Activated CD4-positive, alpha-beta T cell treated with anti-CD3 and anti-CD28 coated beads for 48 hours (primary cell): ENCODE data around the gene ARHGEF39.
"Not testable (repeated sequence)": the region's sequence is repeated elsewhere in the genome, so short reads cannot be mapped to it uniquely, and the experiment has no call there.

Experiments
- DNase-seq: peaks from one replicate; pipeline ENCODE4 v3.0.0-alpha.2; 2020

ARHGEF39 gene

GRCh38 chr9:35649431-35650340, 15.3 kb downstream of the ARHGEF39 start:
- peak; percentile 58 for DNase-seq

GRCh38 chr9:35646533-35647265, 18.3 kb downstream of the ARHGEF39 start:
- DNase-seq, result peak; percentile 95

GRCh38 chr9:35646153-35646532, 18.9 kb downstream of the ARHGEF39 start:
- no peak for DNase-seq

DNA sequence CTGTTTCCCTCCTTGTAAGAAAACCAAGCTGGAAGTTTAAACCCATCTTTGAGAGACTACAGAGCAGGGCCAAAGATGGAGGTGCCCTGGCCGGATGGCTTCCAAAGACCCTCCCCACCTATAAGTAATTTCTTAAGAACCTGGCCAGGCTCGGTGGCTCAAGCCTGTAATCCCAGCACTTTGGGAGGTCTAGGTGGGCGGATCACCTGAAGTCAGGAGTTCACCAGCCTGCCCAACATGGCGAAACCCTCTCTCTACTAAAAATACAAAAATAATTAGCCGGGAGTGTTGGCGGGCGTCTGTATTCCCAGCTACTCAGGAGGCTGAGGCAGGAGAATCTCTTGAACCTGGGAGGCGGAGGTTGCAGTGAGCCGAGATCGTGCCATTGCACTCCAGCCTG, 19.3 kb downstream of the ARHGEF39 start:
- DNase-seq, result not testable (repeated sequence)

- no peak for DNase-seq
These were observed 21.9 kb downstream of the ARHGEF39 start for GRCh38 chr9:35643046-35643445.

DNA sequence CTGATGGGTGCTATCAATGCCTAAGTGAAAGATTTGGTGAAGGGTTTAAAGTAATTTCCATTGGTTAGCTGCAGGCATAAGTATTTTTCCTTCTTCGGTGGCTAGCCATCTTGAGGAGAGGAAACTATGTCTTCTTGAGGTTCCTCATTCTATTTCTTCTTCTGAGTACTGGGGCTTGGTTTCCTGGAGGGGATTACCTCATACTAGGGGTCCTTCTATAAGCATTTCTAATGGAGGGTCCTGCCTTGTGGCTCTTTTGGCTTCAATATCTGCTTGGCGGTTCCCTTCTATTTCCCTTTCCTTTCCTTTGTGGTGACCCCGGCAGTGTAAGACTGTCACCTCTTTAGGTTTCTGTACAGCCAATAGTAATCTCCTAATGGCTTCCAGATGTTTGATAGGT, 23.5 kb downstream of the ARHGEF39 start:
- DNase-seq, result not testable (repeated sequence)

DNA sequence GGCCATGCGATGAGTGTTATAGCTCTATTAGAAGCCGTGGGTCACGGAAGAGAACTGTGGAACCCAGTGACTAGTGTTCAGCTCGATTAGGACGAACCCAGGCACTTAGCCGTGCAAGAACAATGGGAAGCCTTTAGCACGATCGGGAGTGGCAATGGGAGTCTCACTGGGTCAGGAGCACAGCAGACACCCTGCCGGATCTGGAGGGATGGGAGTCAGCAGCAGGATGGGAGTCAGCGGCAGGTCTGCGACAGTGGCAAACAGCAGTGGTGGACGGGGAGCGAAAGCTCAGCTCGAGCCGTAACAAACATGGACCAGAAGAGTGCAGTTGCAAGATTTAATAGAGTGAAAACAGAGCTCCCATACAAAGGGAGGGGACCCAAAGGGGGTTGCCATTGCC, 24.6 kb downstream of the ARHGEF39 start:
- DNase-seq, result not testable (repeated sequence)

GRCh38 chr9:35639631-35640030, 25.4 kb downstream of the ARHGEF39 start:
- DNase-seq, result no peak

GRCh38 chr9:35639225-35639624, 25.8 kb downstream of the ARHGEF39 start:
- DNase-seq, result not testable (repeated sequence)

- not testable (repeated sequence) for DNase-seq
These were observed 26.2 kb downstream of the ARHGEF39 start for GRCh38 chr9:35638751-35639150.

DNA sequence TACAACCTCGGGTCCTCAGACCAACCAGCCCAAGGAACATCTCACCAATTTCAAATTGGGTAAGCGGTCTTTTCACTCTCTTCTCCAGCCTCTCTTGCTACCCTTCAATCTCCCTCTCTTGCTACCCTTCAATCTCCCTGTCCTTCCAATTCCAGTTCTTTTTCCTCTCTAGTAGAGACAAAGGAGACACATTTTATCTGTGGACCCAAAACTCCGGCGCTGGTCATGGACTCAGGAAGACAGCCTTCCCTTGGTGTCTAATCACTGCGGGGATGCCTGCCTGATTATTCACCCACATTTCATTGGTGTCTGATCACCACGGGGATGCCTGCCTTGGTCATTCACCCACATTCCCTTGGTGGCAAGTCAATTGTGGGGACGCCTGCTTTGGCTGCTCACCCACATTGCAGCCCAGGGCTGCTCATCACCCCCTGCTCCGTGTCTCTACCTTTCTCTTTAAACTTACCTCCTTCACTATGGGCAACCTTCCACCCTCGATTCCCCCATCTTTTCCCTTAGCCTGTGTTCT, 27.5 kb downstream of the ARHGEF39 start:
- not testable (repeated sequence) for DNase-seq

- not testable (repeated sequence) for DNase-seq
These were observed 28.1 kb downstream of the ARHGEF39 start for GRCh38 chr9:35636877-35637246.

- no peak for DNase-seq
These were observed 28.7 kb downstream of the ARHGEF39 start for GRCh38 chr9:35636135-35636876.

GRCh38 chr9:35635730-35636129, 29.3 kb downstream of the ARHGEF39 start:
- DNase-seq, result no peak

- DNase-seq, result no peak
These were observed 35.4 kb downstream of the ARHGEF39 start for GRCh38 chr9:35629597-35629996.

DNA sequence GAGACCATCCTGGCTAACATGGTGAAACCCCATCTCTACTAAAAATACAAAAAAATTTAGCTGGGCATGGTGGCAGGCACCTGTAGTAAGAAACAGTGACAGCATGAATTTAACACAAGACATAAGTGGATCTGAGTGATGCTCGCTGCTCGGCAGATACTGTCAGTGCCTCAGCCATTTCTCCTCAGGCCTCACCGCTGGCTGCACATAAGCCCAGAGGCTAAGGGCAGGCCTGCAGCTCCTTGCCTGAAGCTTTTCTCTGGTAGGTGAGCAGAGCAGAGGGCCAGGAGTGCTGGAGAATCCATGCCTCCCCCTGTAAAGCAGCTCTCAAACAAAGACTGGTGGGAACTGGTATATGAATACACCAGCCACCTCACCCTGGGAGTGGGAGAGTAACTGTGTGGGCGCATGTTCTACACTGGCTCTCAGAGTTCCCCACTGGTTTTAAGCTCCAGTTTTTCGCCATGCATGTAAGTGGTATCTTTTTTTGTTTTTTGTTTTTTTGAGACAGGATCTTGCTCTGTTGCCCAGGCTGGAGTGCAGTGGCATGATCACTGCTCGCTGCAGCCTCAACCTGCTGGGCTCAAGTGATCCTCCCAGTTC, 36.5 kb downstream of the ARHGEF39 start:
- DNase-seq, result no peak

DNA sequence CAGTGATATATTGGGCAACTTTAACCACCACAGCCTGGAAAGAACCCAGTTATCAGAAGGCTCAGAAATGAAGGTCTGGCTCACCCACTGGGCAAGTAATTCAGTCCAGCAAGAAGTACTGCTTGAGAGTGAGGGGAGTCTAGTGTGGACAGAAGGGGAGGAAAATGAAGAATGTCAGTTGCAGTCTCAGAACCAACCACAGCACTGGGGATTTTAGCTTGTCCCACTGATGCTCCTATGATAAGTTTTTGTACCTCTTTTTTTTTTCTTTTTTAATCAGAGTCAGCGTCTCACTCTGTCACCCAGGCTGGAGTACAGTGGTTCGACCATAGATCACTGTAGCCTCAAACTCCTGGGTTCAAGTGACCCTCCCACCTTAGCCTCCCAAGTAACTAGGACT, 37.4 kb downstream of the ARHGEF39 start:
- no peak for DNase-seq

DNA sequence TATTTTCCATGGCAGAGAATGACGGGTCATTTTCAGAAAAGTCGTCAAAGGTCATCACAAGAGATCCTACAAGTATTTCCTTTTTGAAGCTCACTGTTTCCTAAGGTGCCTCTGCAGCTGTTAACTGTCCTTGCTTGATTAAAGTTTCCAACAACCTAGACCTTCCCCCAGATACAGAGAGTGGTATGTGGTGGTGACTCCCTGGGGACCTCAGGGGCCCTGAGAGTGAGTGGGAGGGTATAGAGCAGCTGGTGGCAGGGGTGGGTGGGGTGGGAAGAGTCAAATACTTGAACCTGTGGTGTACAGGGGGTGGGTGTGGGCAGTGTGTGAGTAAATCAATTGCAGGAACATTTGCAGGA, 45.2 kb downstream of the ARHGEF39 start:
- peak; percentile 33 for DNase-seq

- DNase-seq, result peak; percentile 57
These were observed 45.9 kb downstream of the ARHGEF39 start for GRCh38 chr9:35618854-35619799.

GRCh38 chr9:35618325-35618727, 46.7 kb downstream of the ARHGEF39 start, which contains the start of gene CD72:
Gene CD72 (minus strand): TSS chr9:35618413. CDS start chr9:35618303, 110 bp downstream.
- DNase-seq, result no peak

DNA sequence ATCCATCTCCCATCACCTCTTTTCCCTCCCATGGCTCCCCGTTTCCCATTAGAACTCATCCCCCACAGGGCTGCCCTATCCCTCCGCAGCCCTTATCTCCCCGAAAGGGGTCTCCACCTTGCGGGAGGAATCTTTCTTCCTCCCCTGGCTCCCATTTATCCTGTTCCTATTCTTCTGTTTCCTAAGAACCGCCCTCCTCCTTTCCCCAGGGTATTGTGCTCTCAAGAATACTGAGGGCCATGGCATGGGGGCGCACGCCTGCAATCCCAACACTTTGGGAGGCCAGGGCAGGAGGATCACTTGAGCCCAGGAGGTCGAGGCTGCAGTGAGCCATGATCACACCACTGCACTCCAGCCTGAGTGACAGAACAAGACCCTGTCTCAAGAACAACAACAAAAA, 47.4 kb downstream of the ARHGEF39 start:
- DNase-seq, result no peak
